NB4 (cell line): ENCODE measurements around the gene TMEM181.
"Not testable (repeated sequence)": the region's sequence is repeated elsewhere in the genome, so short reads cannot be mapped to it uniquely, and the experiment has no call there.

ENCODE experiments used
- TF ChIP-seq, protein P1 (sequence below): IDR thresholded peaks from 2 replicates; pipeline ENCODE4 v1.6.1; 2011; ENCODE audit warnings: low read depth, low read length
- TF ChIP-seq, protein P2 (sequence below): IDR thresholded peaks from one replicate; pipeline ENCODE4 v1.5.1; 2012; ENCODE audit warnings: low read depth, low read length

DNA sequence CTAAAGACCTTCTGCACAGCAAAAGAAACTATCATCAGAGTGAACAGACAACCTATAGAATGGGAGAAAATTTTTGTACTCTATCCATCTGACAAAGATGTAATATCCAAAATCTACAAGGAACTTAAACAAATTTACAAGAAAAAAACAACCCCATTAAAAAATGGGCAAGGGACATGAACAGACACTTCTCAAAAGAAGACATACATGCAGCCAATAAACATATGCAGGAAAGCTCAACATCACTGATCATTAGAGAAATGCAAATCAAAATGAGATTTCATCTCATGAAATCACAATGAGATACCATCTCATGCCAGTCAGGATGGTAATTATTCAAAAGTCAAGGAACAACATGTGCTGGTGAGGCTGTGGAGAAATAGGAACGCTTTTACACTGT lies 32.0 kb upstream of the TMEM181 start:
- TF ChIP-seq, protein P1, sequence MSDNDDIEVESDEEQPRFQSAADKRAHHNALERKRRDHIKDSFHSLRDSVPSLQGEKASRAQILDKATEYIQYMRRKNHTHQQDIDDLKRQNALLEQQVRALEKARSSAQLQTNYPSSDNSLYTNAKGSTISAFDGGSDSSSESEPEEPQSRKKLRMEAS: not testable (repeated sequence)
- TF ChIP-seq, protein P2, sequence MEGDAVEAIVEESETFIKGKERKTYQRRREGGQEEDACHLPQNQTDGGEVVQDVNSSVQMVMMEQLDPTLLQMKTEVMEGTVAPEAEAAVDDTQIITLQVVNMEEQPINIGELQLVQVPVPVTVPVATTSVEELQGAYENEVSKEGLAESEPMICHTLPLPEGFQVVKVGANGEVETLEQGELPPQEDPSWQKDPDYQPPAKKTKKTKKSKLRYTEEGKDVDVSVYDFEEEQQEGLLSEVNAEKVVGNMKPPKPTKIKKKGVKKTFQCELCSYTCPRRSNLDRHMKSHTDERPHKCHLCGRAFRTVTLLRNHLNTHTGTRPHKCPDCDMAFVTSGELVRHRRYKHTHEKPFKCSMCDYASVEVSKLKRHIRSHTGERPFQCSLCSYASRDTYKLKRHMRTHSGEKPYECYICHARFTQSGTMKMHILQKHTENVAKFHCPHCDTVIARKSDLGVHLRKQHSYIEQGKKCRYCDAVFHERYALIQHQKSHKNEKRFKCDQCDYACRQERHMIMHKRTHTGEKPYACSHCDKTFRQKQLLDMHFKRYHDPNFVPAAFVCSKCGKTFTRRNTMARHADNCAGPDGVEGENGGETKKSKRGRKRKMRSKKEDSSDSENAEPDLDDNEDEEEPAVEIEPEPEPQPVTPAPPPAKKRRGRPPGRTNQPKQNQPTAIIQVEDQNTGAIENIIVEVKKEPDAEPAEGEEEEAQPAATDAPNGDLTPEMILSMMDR: not testable (repeated sequence)
